WTC11 (cell line): ENCODE results near the gene IFT20. TPM values are rescaled to one million over a fixed set of nuclear protein-coding genes. Genes with fewer than 3 reads are reported as not detected.
A peak's percentile ranks its signal among the peaks of the same experiment; 100 is the strongest.

Experiments used
- AFF4 ChIP-seq: sonication (generic); formaldehyde crosslinking; IDR thresholded peaks from 2 replicates; pipeline ENCODE4 v1.8.1; 2023; ENCODE audit warnings: mild to moderate bottlenecking, missing genetic modification reagents, borderline replicate concordance
- ARID4B ChIP-seq: sonication (generic); formaldehyde crosslinking; IDR thresholded peaks from 2 replicates; pipeline ENCODE4 v1.8.0; 2023; ENCODE audit warnings: missing genetic modification reagents, mild to moderate bottlenecking, borderline replicate concordance
- ATF1 ChIP-seq: sonication (generic); formaldehyde crosslinking; IDR thresholded peaks from 2 replicates; pipeline ENCODE4 v1.8.1; 2023; ENCODE audit warnings: mild to moderate bottlenecking, moderate library complexity, missing genetic modification reagents
- ATF3 ChIP-seq: sonication (generic); formaldehyde crosslinking; conservative IDR thresholded peaks from 2 replicates; pipeline ENCODE4 v1.8.1; 2022; ENCODE audit warnings: mild to moderate bottlenecking, missing genetic modification reagents
- CREB1 ChIP-seq: sonication (generic); formaldehyde crosslinking; IDR thresholded peaks from 2 replicates; pipeline ENCODE4 v1.8.0; 2023; ENCODE audit warnings: mild to moderate bottlenecking, missing genetic modification reagents
- CTCF ChIP-seq: fragments of 200-600 bp; IDR thresholded peaks from 2 replicates; pipeline ENCODE4 v1.8.0; 2022; ENCODE audit warnings: antibody characterized with exemption
- ETV6 ChIP-seq: sonication (generic); formaldehyde crosslinking; IDR thresholded peaks from 2 replicates; pipeline ENCODE4 v1.8.1; 2022; ENCODE audit warnings: mild to moderate bottlenecking, missing genetic modification reagents
- GTF2I ChIP-seq: fragments of 250-450 bp; sonication (Bioruptor Pico); conservative IDR thresholded peaks from 2 replicates; pipeline ENCODE4 v1.4.0; 2021; ENCODE audit warnings: mild to moderate bottlenecking
- NFYB ChIP-seq: sonication (generic); formaldehyde crosslinking; conservative IDR thresholded peaks from 2 replicates; pipeline ENCODE4 v1.8.0; 2022; ENCODE audit warnings: low read depth, missing genetic modification reagents
- NR1H2 ChIP-seq: sonication (generic); formaldehyde crosslinking; IDR thresholded peaks from 2 replicates; pipeline ENCODE4 v1.9.0; 2021; ENCODE audit warnings: mild to moderate bottlenecking, moderate library complexity, missing genetic modification reagents
- NR2C2 ChIP-seq: sonication (generic); formaldehyde crosslinking; IDR thresholded peaks from 2 replicates; pipeline ENCODE4 v1.8.0; 2022; ENCODE audit warnings: mild to moderate bottlenecking, missing genetic modification reagents
- PRRX2 ChIP-seq: fragments of 250-450 bp; sonication (Bioruptor Pico); IDR thresholded peaks from 2 replicates; pipeline ENCODE4 v1.8.0; 2021; ENCODE audit warnings: mild to moderate bottlenecking
- STAT6 ChIP-seq: sonication (generic); formaldehyde crosslinking; conservative IDR thresholded peaks from 2 replicates; pipeline ENCODE4 v1.8.1; 2023; ENCODE audit warnings: mild to moderate bottlenecking, low read depth, missing genetic modification reagents, moderate library complexity
- TEAD1 ChIP-seq: sonication (generic); formaldehyde crosslinking; IDR thresholded peaks from 2 replicates; pipeline ENCODE4 v1.8.0; 2022; ENCODE audit warnings: mild to moderate bottlenecking, missing genetic modification reagents
- ZMAT4 ChIP-seq: fragments of 250-450 bp; sonication (Bioruptor Pico); IDR thresholded peaks from 2 replicates; pipeline ENCODE4 v1.9.0; 2021; ENCODE audit warnings: mild to moderate bottlenecking
- ZNF138 ChIP-seq: sonication (generic); formaldehyde crosslinking; conservative IDR thresholded peaks from 2 replicates; pipeline ENCODE4 v1.8.1; 2022; ENCODE audit warnings: mild to moderate bottlenecking, moderate library complexity, missing genetic modification reagents
- ZNF416 ChIP-seq: fragments of 250-450 bp; sonication (Bioruptor Pico); IDR thresholded peaks from 2 replicates; pipeline ENCODE4 v1.9.0; 2021; ENCODE audit warnings: mild to moderate bottlenecking, inconsistent platforms
- total RNA-seq: library from RNA; stranded (reverse); gene quantifications from 3 replicates; pipeline ENCODE4 v1.2.3, GENCODE V29; 2021

IFT20 gene
- total RNA-seq, 1 experiment from 2014 or later, result 17.6 TPM

- TF ChIP-seq TEAD1 (CRISPR knock-in tag), result peak; percentile 91; the same call in 1 of the 2 replicates
- TF ChIP-seq NR1H2 (CRISPR knock-in tag), result no peak
- TF ChIP-seq PRRX2, result 0 out of 2 replicates have a peak, but pooled peaks have one; percentile 22
- TF ChIP-seq GTF2I, result no peak
- TF ChIP-seq ZNF138, result peak; percentile 28; the same call in 1 of the 2 replicates
- 0 out of 2 replicates have a peak, but pooled peaks have one; percentile 46 for TF ChIP-seq NR2C2
- no peak for TF ChIP-seq AFF4
- TF ChIP-seq NFYB (CRISPR knock-in tag), result no peak
- TF ChIP-seq STAT6 (CRISPR knock-in tag), result no peak
- TF ChIP-seq ZMAT4 (CRISPR knock-in tag), result no peak
- peak; percentile 49; the same call in 1 of the 2 replicates for TF ChIP-seq ATF1 (CRISPR knock-in tag)
- TF ChIP-seq ATF3 (CRISPR knock-in tag), result no peak; the same call in 1 of the 2 replicates
- TF ChIP-seq ARID4B (CRISPR knock-in tag), result peak; percentile 87; the same call in 1 of the 2 replicates
- peak; percentile 49; the same call in 1 of the 2 replicates for TF ChIP-seq CTCF
- TF ChIP-seq CREB1, result peak; percentile 54; the same call in 1 of the 2 replicates
- TF ChIP-seq ETV6 (CRISPR knock-in tag), result peak; percentile 70
- TF ChIP-seq ZNF416 (CRISPR knock-in tag), result no peak
These were observed 46.0 kb upstream of the IFT20 start (continued) for GRCh38 chr17:28381141-28381825.
